Measurements from ENCODE around the gene SPOCK1.

SPOCK1 gene

GRCh38 chr5:137286025-137286610 lies 213.0 kb downstream of the SPOCK1 start:
- Mint-ChIP-seq H3K27ac (no peak overlapping the region), H3K27me3 (no peaks in the 10 kb centered on the region), H3K9me3 (ENCODE audit: low read depth) (no peaks in the 10 kb centered on the region), H3K4me3 (no peak overlapping the region), H3K4me1 (ENCODE audit: low read depth) (no peaks in the 10 kb centered on the region), H3K36me3 (no peaks in the 10 kb centered on the region)

GRCh38 chr5:137283801-137284200 lies 215.3 kb downstream of the SPOCK1 start:
- no peak overlapping the region for H3K4me3 Mint-ChIP-seq
- H3K9me3 Mint-ChIP-seq (ENCODE audit: low read depth), result no peaks in the 10 kb centered on the region
- no peaks in the 10 kb centered on the region for H3K36me3 Mint-ChIP-seq
- no peak overlapping the region for H3K27ac Mint-ChIP-seq
- H3K4me1 Mint-ChIP-seq (ENCODE audit: low read depth), result no peaks in the 10 kb centered on the region
- H3K27me3 Mint-ChIP-seq, result no peaks in the 10 kb centered on the region

- Mint-ChIP-seq H3K4me1 (ENCODE audit: low read depth) (no peaks in the 10 kb centered on the region), H3K9me3 (ENCODE audit: low read depth) (no peaks in the 10 kb centered on the region), H3K27me3 (peaks cover 2% of the 10 kb centered on the region), H3K27ac (no peak overlapping the region), H3K4me3 (no peak overlapping the region), H3K36me3 (no peaks in the 10 kb centered on the region)
These were observed 216.9 kb downstream of the SPOCK1 start for GRCh38 chr5:137282216-137282615.

- H3K9me3 Mint-ChIP-seq (ENCODE audit: low read depth), result no peaks in the 10 kb centered on the region
- no peak overlapping the region for H3K27ac Mint-ChIP-seq
These were observed 217.9 kb downstream of the SPOCK1 start for GRCh38 chr5:137281201-137281600.

GRCh38 chr5:137280656-137281055 lies 218.5 kb downstream of the SPOCK1 start:
- Mint-ChIP-seq H3K4me1 (ENCODE audit: low read depth) (no peaks in the 10 kb centered on the region), H3K9me3 (ENCODE audit: low read depth) (no peaks in the 10 kb centered on the region), H3K27me3 (peaks cover 2% of the 10 kb centered on the region), H3K4me3 (no peak overlapping the region), H3K36me3 (no peaks in the 10 kb centered on the region), H3K27ac (no peak overlapping the region)

More at GRCh38 chr5:137281201-137281600, 217.9 kb downstream of the SPOCK1 start:
- Mint-ChIP-seq H3K4me1 (ENCODE audit: low read depth) (no peaks in the 10 kb centered on the region), H3K4me3 (no peak overlapping the region), H3K27me3 (peaks cover 2% of the 10 kb centered on the region), H3K36me3 (no peaks in the 10 kb centered on the region)

- H3K4me3 Mint-ChIP-seq, result no peak overlapping the region
- no peaks in the 10 kb centered on the region for H3K9me3 Mint-ChIP-seq (ENCODE audit: low read depth)
- H3K27ac Mint-ChIP-seq, result no peak overlapping the region
- no peaks in the 10 kb centered on the region for H3K36me3 Mint-ChIP-seq
- H3K27me3 Mint-ChIP-seq, result peaks cover 2% of the 10 kb centered on the region
- no peaks in the 10 kb centered on the region for H3K4me1 Mint-ChIP-seq (ENCODE audit: low read depth)
These were observed 219.4 kb downstream of the SPOCK1 start for GRCh38 chr5:137279521-137280231.

GRCh38 chr5:137278476-137278875 lies 220.7 kb downstream of the SPOCK1 start:
- Mint-ChIP-seq H3K9me3 (ENCODE audit: low read depth) (no peaks in the 10 kb centered on the region), H3K36me3 (no peaks in the 10 kb centered on the region), H3K4me1 (ENCODE audit: low read depth) (no peaks in the 10 kb centered on the region), H3K27ac (no peak overlapping the region), H3K27me3 (peaks cover 2% of the 10 kb centered on the region), H3K4me3 (no peak overlapping the region)

- Mint-ChIP-seq H3K4me1 (ENCODE audit: low read depth) (no peaks in the 10 kb centered on the region), H3K36me3 (no peaks in the 10 kb centered on the region), H3K9me3 (ENCODE audit: low read depth) (no peaks in the 10 kb centered on the region)
These were observed 224.0 kb downstream of the SPOCK1 start for GRCh38 chr5:137275083-137275482.

GRCh38 chr5:137273511-137273910 lies 225.6 kb downstream of the SPOCK1 start:
- Mint-ChIP-seq H3K4me1 (ENCODE audit: low read depth) (no peaks in the 10 kb centered on the region), H3K36me3 (no peaks in the 10 kb centered on the region), H3K4me3 (no peak overlapping the region), H3K27me3 (peaks cover under 1% of the 10 kb centered on the region), H3K27ac (no peak overlapping the region), H3K9me3 (ENCODE audit: low read depth) (no peaks in the 10 kb centered on the region)

More at GRCh38 chr5:137275083-137275482, 224.0 kb downstream of the SPOCK1 start:
- Mint-ChIP-seq H3K4me3 (no peak overlapping the region), H3K27ac (no peak overlapping the region), H3K27me3 (peaks cover 2% of the 10 kb centered on the region)

GRCh38 chr5:137272831-137273230 lies 226.3 kb downstream of the SPOCK1 start:
- Mint-ChIP-seq H3K4me1 (ENCODE audit: low read depth) (no peaks in the 10 kb centered on the region), H3K36me3 (no peaks in the 10 kb centered on the region), H3K27me3 (no peaks in the 10 kb centered on the region), H3K4me3 (no peak overlapping the region), H3K27ac (no peak overlapping the region), H3K9me3 (ENCODE audit: low read depth) (no peaks in the 10 kb centered on the region)

GRCh38 chr5:137269946-137270345 lies 229.2 kb downstream of the SPOCK1 start:
- peaks cover 2% of the 10 kb centered on the region for H3K27me3 Mint-ChIP-seq
- H3K36me3 Mint-ChIP-seq, result no peaks in the 10 kb centered on the region
- H3K9me3 Mint-ChIP-seq (ENCODE audit: low read depth), result no peaks in the 10 kb centered on the region
- no peak overlapping the region for H3K27ac Mint-ChIP-seq
- no peaks in the 10 kb centered on the region for H3K4me1 Mint-ChIP-seq (ENCODE audit: low read depth)
- H3K4me3 Mint-ChIP-seq, result no peak overlapping the region

- H3K4me1 Mint-ChIP-seq (ENCODE audit: low read depth), result no peaks in the 10 kb centered on the region
- peaks cover 2% of the 10 kb centered on the region for H3K27me3 Mint-ChIP-seq
- H3K36me3 Mint-ChIP-seq, result no peaks in the 10 kb centered on the region
- no peak overlapping the region for H3K27ac Mint-ChIP-seq
- no peaks in the 10 kb centered on the region for H3K9me3 Mint-ChIP-seq (ENCODE audit: low read depth)
- H3K4me3 Mint-ChIP-seq, result no peak overlapping the region
These were observed 229.9 kb downstream of the SPOCK1 start for GRCh38 chr5:137269274-137269673.

GRCh38 chr5:137268646-137269045 lies 230.5 kb downstream of the SPOCK1 start:
- Mint-ChIP-seq H3K4me3 (no peak overlapping the region), H3K4me1 (ENCODE audit: low read depth) (no peaks in the 10 kb centered on the region), H3K27me3 (peaks cover 2% of the 10 kb centered on the region), H3K9me3 (ENCODE audit: low read depth) (no peaks in the 10 kb centered on the region), H3K27ac (no peak overlapping the region), H3K36me3 (no peaks in the 10 kb centered on the region)

- Mint-ChIP-seq H3K36me3 (no peaks in the 10 kb centered on the region), H3K27ac (no peak overlapping the region)
These were observed 232.9 kb downstream of the SPOCK1 start for GRCh38 chr5:137266186-137266585.

GRCh38 chr5:137265457-137265856 lies 233.7 kb downstream of the SPOCK1 start:
- H3K27ac Mint-ChIP-seq, result no peak overlapping the region
- no peaks in the 10 kb centered on the region for H3K36me3 Mint-ChIP-seq
- no peak overlapping the region for H3K4me3 Mint-ChIP-seq
- no peaks in the 10 kb centered on the region for H3K9me3 Mint-ChIP-seq (ENCODE audit: low read depth)
- no peaks in the 10 kb centered on the region for H3K4me1 Mint-ChIP-seq (ENCODE audit: low read depth)
- peaks cover 4% of the 10 kb centered on the region for H3K27me3 Mint-ChIP-seq

More at GRCh38 chr5:137266186-137266585, 232.9 kb downstream of the SPOCK1 start:
- no peaks in the 10 kb centered on the region for H3K4me1 Mint-ChIP-seq (ENCODE audit: low read depth)
- H3K4me3 Mint-ChIP-seq, result no peak overlapping the region
- H3K9me3 Mint-ChIP-seq (ENCODE audit: low read depth), result no peaks in the 10 kb centered on the region
- peaks cover 4% of the 10 kb centered on the region for H3K27me3 Mint-ChIP-seq

- Mint-ChIP-seq H3K4me1 (ENCODE audit: low read depth) (no peaks in the 10 kb centered on the region), H3K27me3 (peaks cover 5% of the 10 kb centered on the region), H3K9me3 (ENCODE audit: low read depth) (no peaks in the 10 kb centered on the region), H3K4me3 (no peak overlapping the region), H3K27ac (no peak overlapping the region), H3K36me3 (no peaks in the 10 kb centered on the region)
These were observed 234.6 kb downstream of the SPOCK1 start for GRCh38 chr5:137264573-137264972.
